ENCODE data around the gene TCF23. TPM values are rescaled to one million over a fixed set of nuclear protein-coding genes. Genes with fewer than 3 reads are reported as not detected.

The TCF23 gene
- total RNA-seq, 6 experiments from 2014 or later = not detected

DNA sequence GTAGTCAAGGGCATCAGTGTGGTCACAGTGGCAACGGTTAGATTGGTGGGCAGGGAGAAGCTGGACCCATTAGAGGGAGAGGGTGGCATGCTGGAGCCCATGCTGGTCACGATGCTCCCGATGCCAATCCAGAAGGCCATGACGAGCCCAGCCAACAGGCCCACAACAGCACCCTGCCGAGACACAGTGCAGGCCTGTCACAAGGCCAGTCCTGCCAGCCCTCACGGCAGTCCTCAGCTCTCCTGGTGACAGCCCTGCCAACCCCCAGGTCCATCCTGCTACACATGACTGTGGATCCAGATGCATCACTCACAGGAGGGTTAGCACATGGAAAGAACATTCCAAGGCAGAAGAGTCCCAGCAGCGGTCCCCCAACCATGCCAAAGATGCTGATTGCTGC is 52.9 kb downstream of the TCF23 start:
- no peak overlapping the region for H3K27ac Mint-ChIP-seq
- H3K4me1 Mint-ChIP-seq (ENCODE audit: low read depth) = no peaks in the 10 kb centered on the region
- DNase-seq = no peak
- TF ChIP-seq, protein P1, sequence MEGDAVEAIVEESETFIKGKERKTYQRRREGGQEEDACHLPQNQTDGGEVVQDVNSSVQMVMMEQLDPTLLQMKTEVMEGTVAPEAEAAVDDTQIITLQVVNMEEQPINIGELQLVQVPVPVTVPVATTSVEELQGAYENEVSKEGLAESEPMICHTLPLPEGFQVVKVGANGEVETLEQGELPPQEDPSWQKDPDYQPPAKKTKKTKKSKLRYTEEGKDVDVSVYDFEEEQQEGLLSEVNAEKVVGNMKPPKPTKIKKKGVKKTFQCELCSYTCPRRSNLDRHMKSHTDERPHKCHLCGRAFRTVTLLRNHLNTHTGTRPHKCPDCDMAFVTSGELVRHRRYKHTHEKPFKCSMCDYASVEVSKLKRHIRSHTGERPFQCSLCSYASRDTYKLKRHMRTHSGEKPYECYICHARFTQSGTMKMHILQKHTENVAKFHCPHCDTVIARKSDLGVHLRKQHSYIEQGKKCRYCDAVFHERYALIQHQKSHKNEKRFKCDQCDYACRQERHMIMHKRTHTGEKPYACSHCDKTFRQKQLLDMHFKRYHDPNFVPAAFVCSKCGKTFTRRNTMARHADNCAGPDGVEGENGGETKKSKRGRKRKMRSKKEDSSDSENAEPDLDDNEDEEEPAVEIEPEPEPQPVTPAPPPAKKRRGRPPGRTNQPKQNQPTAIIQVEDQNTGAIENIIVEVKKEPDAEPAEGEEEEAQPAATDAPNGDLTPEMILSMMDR (IDR thresholded peaks at IDR 0.05) = no peak
- H3K9me3 Mint-ChIP-seq = no peaks in the 10 kb centered on the region
- peaks cover 11% of the 10 kb centered on the region for H3K36me3 Mint-ChIP-seq (ENCODE audit: low read depth)
- H3K27me3 Mint-ChIP-seq (ENCODE audit: insufficient read depth) = no peaks in the 10 kb centered on the region; the same call in 1 of the 2 replicates
- H3K4me3 Mint-ChIP-seq = no peak overlapping the region

DNA sequence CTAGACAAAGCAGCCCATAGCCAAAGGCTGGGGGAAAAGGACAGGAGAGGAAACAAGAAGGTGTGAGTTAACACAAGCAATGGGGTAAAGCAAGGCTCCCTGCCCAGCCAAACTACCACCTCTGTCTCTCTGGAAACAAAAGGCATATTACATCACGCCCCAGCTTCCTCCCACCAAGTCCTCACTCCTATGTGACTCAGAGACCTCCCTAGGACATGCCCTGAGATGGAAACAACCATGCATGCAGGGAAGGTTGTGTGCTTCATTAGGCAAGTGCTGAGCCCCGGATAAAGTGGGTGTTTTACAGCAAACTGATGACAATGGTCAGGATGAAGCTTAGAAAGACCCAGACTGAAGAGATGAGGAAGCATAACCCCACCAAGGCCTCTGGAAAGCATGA is 54.0 kb downstream of the TCF23 start:
- Mint-ChIP-seq H3K4me1 (ENCODE audit: low read depth) (no peaks in the 10 kb centered on the region), H3K4me3 (no peak overlapping the region), H3K27ac (no peak overlapping the region), H3K9me3 (no peaks in the 10 kb centered on the region), H3K27me3 (ENCODE audit: insufficient read depth) (no peaks in the 10 kb centered on the region; the same call in none of the 2 replicates), H3K36me3 (ENCODE audit: low read depth) (peaks cover 18% of the 10 kb centered on the region)
- TF ChIP-seq, protein P1 (IDR thresholded peaks at IDR 0.05) = no peak
- DNase-seq = no peak

DNA sequence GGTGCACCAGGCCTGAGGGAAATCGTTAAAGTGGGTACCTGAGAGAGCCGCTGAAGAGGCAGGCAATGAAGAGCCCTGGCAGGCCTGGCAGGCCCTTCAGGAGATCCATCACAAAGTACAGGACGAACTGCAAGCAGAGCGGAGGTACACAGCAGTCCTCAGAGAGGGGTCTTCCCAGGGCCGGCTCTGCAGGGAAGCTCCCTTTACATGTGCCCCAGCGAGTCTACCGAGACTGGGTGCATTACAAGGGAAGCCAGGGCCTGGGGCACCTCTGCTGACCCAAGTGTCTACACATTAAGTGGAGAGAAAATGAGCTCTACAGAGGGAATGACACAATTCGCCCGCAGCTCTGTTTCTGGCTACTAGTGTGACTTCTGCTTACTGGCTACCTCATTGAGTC is 54.9 kb downstream of the TCF23 start:
- TF ChIP-seq, protein P1 (IDR thresholded peaks at IDR 0.05) = no peak
- Mint-ChIP-seq H3K27me3 (ENCODE audit: insufficient read depth) (no peaks in the 10 kb centered on the region; the same call in none of the 2 replicates), H3K27ac (no peak overlapping the region), H3K9me3 (no peaks in the 10 kb centered on the region), H3K4me3 (no peak overlapping the region), H3K36me3 (ENCODE audit: low read depth) (peaks cover 21% of the 10 kb centered on the region), H3K4me1 (ENCODE audit: low read depth) (no peaks in the 10 kb centered on the region)
- DNase-seq = no peak

DNA sequence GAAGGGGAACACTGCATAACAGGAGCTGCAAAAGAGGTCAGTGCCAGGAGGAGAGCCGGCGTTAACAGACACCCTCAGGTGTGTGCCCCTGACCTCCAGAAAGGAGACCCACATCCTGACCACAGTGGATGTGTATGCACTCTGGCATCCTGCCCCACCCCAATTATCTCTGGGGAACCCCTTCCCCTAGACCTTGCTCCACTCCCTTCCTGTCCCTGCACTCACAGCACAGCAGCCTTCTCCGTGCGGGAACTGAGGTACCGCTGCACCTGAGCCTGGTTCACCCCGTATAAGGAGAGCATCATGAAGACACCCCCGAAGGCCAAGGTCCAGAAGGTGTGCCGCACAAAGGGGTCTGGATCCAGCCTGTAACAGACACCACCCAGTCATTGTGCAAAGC is 55.8 kb downstream of the TCF23 start:
- H3K4me3 Mint-ChIP-seq = no peak overlapping the region
- no peak overlapping the region for H3K27ac Mint-ChIP-seq
- TF ChIP-seq, protein P1 (IDR thresholded peaks at IDR 0.05) = no peak
- H3K27me3 Mint-ChIP-seq (ENCODE audit: insufficient read depth) = no peaks in the 10 kb centered on the region; the same call in 1 of the 2 replicates
- no peaks in the 10 kb centered on the region for H3K9me3 Mint-ChIP-seq
- H3K4me1 Mint-ChIP-seq (ENCODE audit: low read depth) = peaks cover 6% of the 10 kb centered on the region
- no peak for DNase-seq
- peaks cover 21% of the 10 kb centered on the region for H3K36me3 Mint-ChIP-seq (ENCODE audit: low read depth)

DNA sequence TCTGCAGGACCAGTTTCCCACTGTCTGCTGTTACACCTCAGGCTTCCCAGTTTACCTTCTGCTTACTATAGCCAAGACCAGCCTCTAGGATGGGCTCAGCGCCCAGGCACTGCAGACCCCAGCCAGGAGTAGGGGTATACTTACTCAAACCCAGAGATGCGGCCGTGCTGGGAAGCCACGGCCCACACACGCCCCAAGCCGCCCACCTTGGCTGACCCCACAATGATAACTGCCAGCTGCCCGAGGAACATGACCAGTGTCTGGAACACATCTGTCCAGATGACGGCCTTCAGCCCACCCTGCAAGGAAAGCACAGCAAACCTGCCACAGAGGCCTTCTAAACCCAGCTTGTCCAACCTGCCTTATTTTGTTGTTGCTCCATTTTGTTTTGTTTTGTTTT is 56.4 kb downstream of the TCF23 start:
- H3K9me3 Mint-ChIP-seq = no peaks in the 10 kb centered on the region
- H3K4me1 Mint-ChIP-seq (ENCODE audit: low read depth) = peaks cover 12% of the 10 kb centered on the region
- H3K27me3 Mint-ChIP-seq (ENCODE audit: insufficient read depth) = no peaks in the 10 kb centered on the region; the same call in 1 of the 2 replicates
- no peak overlapping the region for H3K27ac Mint-ChIP-seq
- no peak overlapping the region for H3K4me3 Mint-ChIP-seq
- TF ChIP-seq, protein P1 (IDR thresholded peaks at IDR 0.05) = no peak
- H3K36me3 Mint-ChIP-seq (ENCODE audit: low read depth) = peaks cover 27% of the 10 kb centered on the region
- DNase-seq = no peak

DNA sequence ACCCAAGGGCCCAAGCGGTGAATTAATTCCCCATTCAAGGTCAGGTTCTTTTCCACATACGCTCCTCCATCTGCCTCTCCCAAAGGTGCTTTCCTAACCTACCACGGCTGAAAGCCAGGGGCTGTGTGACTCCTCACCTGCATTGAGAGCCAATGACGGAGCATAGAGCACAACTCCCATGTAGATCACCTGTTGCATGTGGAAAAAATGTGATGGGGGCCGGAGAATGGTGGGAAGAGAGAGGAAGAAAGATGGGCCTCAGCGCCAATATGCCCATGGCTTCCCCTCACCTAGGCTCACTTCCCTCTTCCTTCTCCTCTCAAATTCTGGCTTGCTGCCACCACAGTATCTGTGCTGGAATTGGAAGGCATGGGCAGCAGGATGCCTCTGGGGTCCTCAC is 57.5 kb downstream of the TCF23 start:
- H3K4me3 Mint-ChIP-seq = no peak overlapping the region
- TF ChIP-seq, protein P1 (IDR thresholded peaks at IDR 0.05) = no peak
- peaks cover 14% of the 10 kb centered on the region for H3K4me1 Mint-ChIP-seq (ENCODE audit: low read depth)
- H3K9me3 Mint-ChIP-seq = no peaks in the 10 kb centered on the region
- H3K27ac Mint-ChIP-seq = no peak overlapping the region
- peaks cover 28% of the 10 kb centered on the region for H3K36me3 Mint-ChIP-seq (ENCODE audit: low read depth)
- DNase-seq = no peak
- no peaks in the 10 kb centered on the region; the same call in 1 of the 2 replicates for H3K27me3 Mint-ChIP-seq (ENCODE audit: insufficient read depth)
